NCI-H526 (cell line): ENCODE results near the gene ESPL1.
A peak's percentile ranks its signal among the peaks of the same experiment; 100 is the strongest.

Experiments used
- DNase-seq, 2 experiments: peaks; one replicate each; lab custom pipeline; 2025; lab: John Stamatoyannopoulos, UW

ESPL1 gene

GRCh38 chr12:53336181-53336681, 68.1 kb downstream of the ESPL1 start, which contains the start of gene SP7:
TSS of gene SP7 (minus strand) at chr12:53336354. CDS start at chr12:53335646, 708 bp downstream.
- peak in 1 of 2 experiments; percentile 32 for DNase-seq

GRCh38 chr12:53338017-53338416, 69.9 kb downstream of the ESPL1 start:
- no peak for DNase-seq

- DNase-seq = no peak
Measured at GRCh38 chr12:53338916-53339315, 70.8 kb downstream of the ESPL1 start.

- no peak for DNase-seq
Measured at GRCh38 chr12:53340398-53340797, 72.3 kb downstream of the ESPL1 start.
